ENCODE results near the gene TEX11. TPM values are rescaled to one million over a fixed set of nuclear protein-coding genes. Genes with fewer than 3 reads are reported as not detected.

The TEX11 gene
- total and polyA plus RNA-seq, 2 of the 13 experiments (the other 11 are each of a cell fraction or from before 2014, with no cell fraction given) = not detected

- TF ChIP-seq JUN (CRISPR knock-in tag; IDR thresholded peaks at IDR 0.05) = no peak
- TF ChIP-seq, protein P1, sequence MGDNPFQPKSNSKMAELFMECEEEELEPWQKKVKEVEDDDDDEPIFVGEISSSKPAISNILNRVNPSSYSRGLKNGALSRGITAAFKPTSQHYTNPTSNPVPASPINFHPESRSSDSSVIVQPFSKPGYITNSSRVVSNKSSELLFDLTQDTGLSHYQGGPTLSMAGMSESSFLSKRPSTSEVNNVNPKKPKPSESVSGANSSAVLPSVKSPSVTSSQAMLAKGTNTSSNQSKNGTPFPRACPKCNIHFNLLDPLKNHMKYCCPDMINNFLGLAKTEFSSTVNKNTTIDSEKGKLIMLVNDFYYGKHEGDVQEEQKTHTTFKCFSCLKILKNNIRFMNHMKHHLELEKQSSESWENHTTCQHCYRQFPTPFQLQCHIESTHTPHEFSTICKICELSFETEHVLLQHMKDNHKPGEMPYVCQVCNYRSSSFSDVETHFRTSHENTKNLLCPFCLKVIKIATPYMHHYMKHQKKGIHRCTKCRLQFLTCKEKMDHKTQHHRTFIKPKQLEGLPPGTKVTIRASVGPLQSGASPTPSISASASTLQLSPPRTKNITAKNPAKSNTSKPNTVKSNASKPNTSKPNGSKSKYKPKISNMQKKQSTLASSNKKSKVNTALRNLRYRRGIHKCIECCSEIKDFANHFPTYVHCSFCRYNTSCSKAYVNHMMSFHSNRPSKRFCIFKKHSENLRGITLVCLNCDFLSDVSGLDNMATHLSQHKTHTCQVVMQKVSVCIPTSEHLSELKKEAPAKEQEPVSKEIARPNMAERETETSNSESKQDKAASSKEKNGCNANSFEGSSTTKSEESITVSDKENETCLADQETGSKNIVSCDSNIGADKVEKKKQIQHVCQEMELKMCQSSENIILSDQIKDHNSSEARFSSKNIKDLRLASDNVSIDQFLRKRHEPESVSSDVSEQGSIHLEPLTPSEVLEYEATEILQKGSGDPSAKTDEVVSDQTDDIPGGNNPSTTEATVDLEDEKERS (CRISPR knock-in tag; IDR thresholded peaks at IDR 0.05) = no peak
- no peak for TF ChIP-seq SNAPC5 (CRISPR knock-in tag; IDR thresholded peaks at IDR 0.05; ENCODE audit: borderline replicate concordance)
- TF ChIP-seq CEBPB (IDR thresholded peaks at IDR 0.05; ENCODE audit: borderline replicate concordance, low read depth, low read length) = no peak
- no peak for TF ChIP-seq ZNF230 (CRISPR knock-in tag; IDR thresholded peaks at IDR 0.05)
- TF ChIP-seq ZSCAN30 (CRISPR knock-in tag; IDR thresholded peaks at IDR 0.05) = no peak
- no peak for TF ChIP-seq DRAP1 (CRISPR knock-in tag; IDR thresholded peaks at IDR 0.05)
- TF ChIP-seq, protein P2, sequence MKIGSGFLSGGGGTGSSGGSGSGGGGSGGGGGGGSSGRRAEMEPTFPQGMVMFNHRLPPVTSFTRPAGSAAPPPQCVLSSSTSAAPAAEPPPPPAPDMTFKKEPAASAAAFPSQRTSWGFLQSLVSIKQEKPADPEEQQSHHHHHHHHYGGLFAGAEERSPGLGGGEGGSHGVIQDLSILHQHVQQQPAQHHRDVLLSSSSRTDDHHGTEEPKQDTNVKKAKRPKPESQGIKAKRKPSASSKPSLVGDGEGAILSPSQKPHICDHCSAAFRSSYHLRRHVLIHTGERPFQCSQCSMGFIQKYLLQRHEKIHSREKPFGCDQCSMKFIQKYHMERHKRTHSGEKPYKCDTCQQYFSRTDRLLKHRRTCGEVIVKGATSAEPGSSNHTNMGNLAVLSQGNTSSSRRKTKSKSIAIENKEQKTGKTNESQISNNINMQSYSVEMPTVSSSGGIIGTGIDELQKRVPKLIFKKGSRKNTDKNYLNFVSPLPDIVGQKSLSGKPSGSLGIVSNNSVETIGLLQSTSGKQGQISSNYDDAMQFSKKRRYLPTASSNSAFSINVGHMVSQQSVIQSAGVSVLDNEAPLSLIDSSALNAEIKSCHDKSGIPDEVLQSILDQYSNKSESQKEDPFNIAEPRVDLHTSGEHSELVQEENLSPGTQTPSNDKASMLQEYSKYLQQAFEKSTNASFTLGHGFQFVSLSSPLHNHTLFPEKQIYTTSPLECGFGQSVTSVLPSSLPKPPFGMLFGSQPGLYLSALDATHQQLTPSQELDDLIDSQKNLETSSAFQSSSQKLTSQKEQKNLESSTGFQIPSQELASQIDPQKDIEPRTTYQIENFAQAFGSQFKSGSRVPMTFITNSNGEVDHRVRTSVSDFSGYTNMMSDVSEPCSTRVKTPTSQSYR (CRISPR knock-in tag; IDR thresholded peaks at IDR 0.05; ENCODE audit: borderline replicate concordance) = no peak
- TF ChIP-seq ZUFSP (CRISPR knock-in tag; IDR thresholded peaks at IDR 0.05; ENCODE audit: borderline replicate concordance) = no peak
- TF ChIP-seq HMG20A (CRISPR knock-in tag; IDR thresholded peaks at IDR 0.05; ENCODE audit: borderline replicate concordance) = peak; percentile 47; the same call in 1 of the 2 replicates
- no peak for TF ChIP-seq SMARCE1 (IDR thresholded peaks at IDR 0.05; ENCODE audit: borderline replicate concordance)
- TF ChIP-seq, protein P3, sequence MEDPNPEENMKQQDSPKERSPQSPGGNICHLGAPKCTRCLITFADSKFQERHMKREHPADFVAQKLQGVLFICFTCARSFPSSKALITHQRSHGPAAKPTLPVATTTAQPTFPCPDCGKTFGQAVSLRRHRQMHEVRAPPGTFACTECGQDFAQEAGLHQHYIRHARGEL (CRISPR knock-in tag; IDR thresholded peaks at IDR 0.05) = no peak
- peak; percentile 96 for TF ChIP-seq RARA (CRISPR knock-in tag; IDR thresholded peaks at IDR 0.05)
- TF ChIP-seq BCL6 (CRISPR knock-in tag; IDR thresholded peaks at IDR 0.05) = peak; percentile 87
- TF ChIP-seq RXRA (CRISPR knock-in tag; IDR thresholded peaks at IDR 0.05) = peak; percentile 96
- peak; percentile 69 for TF ChIP-seq SIX4 (CRISPR knock-in tag; IDR thresholded peaks at IDR 0.05)
- TF ChIP-seq, protein P4, sequence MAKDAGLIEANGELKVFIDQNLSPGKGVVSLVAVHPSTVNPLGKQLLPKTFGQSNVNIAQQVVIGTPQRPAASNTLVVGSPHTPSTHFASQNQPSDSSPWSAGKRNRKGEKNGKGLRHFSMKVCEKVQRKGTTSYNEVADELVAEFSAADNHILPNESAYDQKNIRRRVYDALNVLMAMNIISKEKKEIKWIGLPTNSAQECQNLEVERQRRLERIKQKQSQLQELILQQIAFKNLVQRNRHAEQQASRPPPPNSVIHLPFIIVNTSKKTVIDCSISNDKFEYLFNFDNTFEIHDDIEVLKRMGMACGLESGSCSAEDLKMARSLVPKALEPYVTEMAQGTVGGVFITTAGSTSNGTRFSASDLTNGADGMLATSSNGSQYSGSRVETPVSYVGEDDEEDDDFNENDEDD (CRISPR knock-in tag; IDR thresholded peaks at IDR 0.05; ENCODE audit: borderline replicate concordance) = no peak
- TF ChIP-seq JARID2 (CRISPR knock-in tag; IDR thresholded peaks at IDR 0.05; ENCODE audit: insufficient replicate concordance) = no peak
- TF ChIP-seq POLR2AphosphoS5 (IDR thresholded peaks at IDR 0.05; ENCODE audit: low read depth, low read length) = no peak
Measured at GRCh38 chrX:70525733-70526132, 382.8 kb downstream of the TEX11 start (continued).
